Motor neuron (in vitro differentiated cells): Measurements from ENCODE around the gene PCDHGA8. TPM values are rescaled to one million over a fixed set of nuclear protein-coding genes. Genes with fewer than 3 reads are reported as not detected.

Experiments
- ATAC-seq, 8 experiments: fragments of 200-7000 bp; cut with Tn5 transposase; replicated peaks in 6 of 8; 2 replicates each; pipeline ENCODE4 v1.8.0; 2021; ENCODE audit warnings: mild to moderate bottlenecking in 8 of 8, moderate library complexity in 8 of 8
- H3K27ac ChIP-seq, 2 donors: fragments of 250-450 bp; sonication (Bioruptor Pico); 2 replicates each; pipeline ENCODE4 v1.9.0; 2021; ENCODE audit warnings: antibody characterized with exemption in 2 of 2, mild to moderate bottlenecking in 2 of 2, moderate library complexity in 1 of 2
- H3K4me1 ChIP-seq, 2 donors: fragments of 250-450 bp; sonication (Bioruptor Pico); replicated peaks in 1 of 2; 2 replicates each; pipeline ENCODE4 v1.6.1; 2021; ENCODE audit warnings: antibody characterized with exemption in 2 of 2, mild to moderate bottlenecking in 2 of 2, moderate library complexity in 1 of 2
- H3K4me3 ChIP-seq, 5 donors: fragments of 250-450 bp; sonication (Bioruptor Pico); 2 replicates each; pipeline ENCODE4 v1.9.0; 2021; ENCODE audit warnings: antibody characterized with exemption in 5 of 5, mild to moderate bottlenecking in 5 of 5, moderate library complexity in 4 of 5
- WGBS, 10 experiments: fragments of 450-650 bp; shearing (Covaris generic); methylation state at CpG; one replicate each; pipeline ENCODE4 v1.0.0; 2022; 5-methylcytosine and 5-hydroxymethylcytosine counted together
- in situ Hi-C, 9 experiments: fragments of 400-800 bp; cut with MboI; loops; one replicate each; pipeline ENCODE4 v1.15.0; 2021; ENCODE audit warnings: low sequenced_read_pairs in 9 of 9, low pct_unique_long_range_greater_than_20kb in 2 of 9; ENCODE audit not compliant: unreplicated experiment in 9 of 9
- total RNA-seq, 8 experiments: library from RNA; unstranded; fragments of 300-600 nt; gene quantifications; 2 replicates each; pipeline versions ENCODE4 v1.2.3 to v1.2.4, GENCODE V29; 2022

PCDHGA8 gene
- total RNA-seq, 8 experiments from 2014 or later: 0.11 to 5.7 (median 0.57) TPM

GRCh38 chr5:141437221-141437620 lies 44.8 kb downstream of the PCDHGA8 start:
- H3K4me3 ChIP-seq: no peak overlapping the region
- ATAC-seq: no peak
- WGBS, 10 experiments: 43 to 100% (median 92%) methylated on average over 1 to 2 of the region's 2 CpGs; no CpG with 5 or more reads in 1 of the 10 experiments
- H3K27ac ChIP-seq: no peak overlapping the region
- H3K4me1 ChIP-seq: no peaks in the 10 kb centered on the region
- in situ Hi-C loops: no loop called here

GRCh38 chr5:141439411-141440141 lies 47.1 kb downstream of the PCDHGA8 start:
- in situ Hi-C loops: no loop called here
- 35 to 97% (median 81%) methylated on average over 3 to 10 of the region's 10 CpGs for WGBS, 10 experiments
- H3K27ac ChIP-seq: no peak overlapping the region
- H3K4me3 ChIP-seq: no peak overlapping the region
- H3K4me1 ChIP-seq: no peaks in the 10 kb centered on the region
- ATAC-seq: no peak

GRCh38 chr5:141440341-141440740 lies 47.9 kb downstream of the PCDHGA8 start:
- in situ Hi-C loops: no loop called here
- Histone ChIP-seq H3K4me1 (no peaks in the 10 kb centered on the region), H3K4me3 (no peak overlapping the region), H3K27ac (no peak overlapping the region)
- 58 to 97% (median 89%) methylated on average over 2 to 9 of the region's 9 CpGs; no CpG with 5 or more reads in 3 of the 10 experiments for WGBS, 10 experiments
- no peak for ATAC-seq

GRCh38 chr5:141441571-141442170 lies 49.2 kb downstream of the PCDHGA8 start:
- in situ Hi-C loops: no loop called here
- Histone ChIP-seq H3K4me1 (no peaks in the 10 kb centered on the region), H3K27ac (no peak overlapping the region), H3K4me3 (no peak overlapping the region)
- ATAC-seq: no peak
- 49 to 100% (median 96%) methylated on average over 3 to 24 of the region's 50 CpGs; no CpG with 5 or more reads in 4 of the 10 experiments for whole genome bisulfite sequencing, 10 experiments

Other genes with a start within 250 kb of the PCDHGA8 start
- gene PCDHB6, start 242.6 kb upstream of the PCDHGA8 start, total RNA-seq: 1 to 10 TPM in 4 of 8 experiments, under 1 TPM in 3, not detected in 1; 0.28 to 2.8 (median 2.3) TPM
- gene PCDHB7, start 220.0 kb upstream of the PCDHGA8 start, total RNA-seq: 1 to 10 TPM in 3 of 8 experiments, under 1 TPM in 5; 0.20 to 2.0 (median 0.50) TPM
- gene PCDHB8, start 214.8 kb upstream of the PCDHGA8 start, total RNA-seq: 1 to 10 TPM in 4 of 8 experiments, under 1 TPM in 4; 0.11 to 4.4 (median 1.8) TPM
- 1 to 10 TPM in 5 of 8 experiments, under 1 TPM in 3; 0.25 to 3.4 (median 1.8) TPM for gene PCDHB16, start 210.2 kb upstream of the PCDHGA8 start, total RNA-seq
- gene PCDHB9, start 205.5 kb upstream of the PCDHGA8 start, total RNA-seq: 10 to 100 TPM in 1 of 8 experiments, 1 to 10 TPM in 6, under 1 TPM in 1; 0.72 to 10.1 (median 2.3) TPM
- 10 to 100 TPM in 1 of 8 experiments, 1 to 10 TPM in 4, under 1 TPM in 3; 0.20 to 25.4 (median 5.5) TPM for gene PCDHB10, start 200.3 kb upstream of the PCDHGA8 start, total RNA-seq
- 1 to 10 TPM in 6 of 8 experiments, under 1 TPM in 2; 0.46 to 6.1 (median 3.4) TPM for gene PCDHB11, start 193.0 kb upstream of the PCDHGA8 start, total RNA-seq
- gene PCDHB12, start 183.9 kb upstream of the PCDHGA8 start, total RNA-seq: 1 to 10 TPM in 5 of 8 experiments, under 1 TPM in 3; 0.31 to 8.9 (median 2.9) TPM
- 1 to 10 TPM in 7 of 8 experiments, under 1 TPM in 1; 0.25 to 6.7 (median 2.9) TPM for gene PCDHB13, start 178.7 kb upstream of the PCDHGA8 start, total RNA-seq
- 10 to 100 TPM in 1 of 8 experiments, 1 to 10 TPM in 7; 1.2 to 16.7 (median 6.5) TPM for gene PCDHB14, start 169.3 kb upstream of the PCDHGA8 start, total RNA-seq
- gene PCDHB15, start 147.2 kb upstream of the PCDHGA8 start, total RNA-seq: 1 to 10 TPM in 6 of 8 experiments, under 1 TPM in 2; 0.25 to 8.6 (median 3.5) TPM
- 1 to 10 TPM in 1 of 8 experiments, under 1 TPM in 5, not detected in 2; 0.14 to 1.4 (median 0.54) TPM for gene SLC25A2, start 88.6 kb upstream of the PCDHGA8 start, total RNA-seq
- gene TAF7, start 71.8 kb upstream of the PCDHGA8 start, total RNA-seq: 100 to 1,000 TPM in 2 of 8 experiments, 10 to 100 TPM in 6; 58.8 to 118 (median 71.3) TPM
- gene PCDHGA1, start 62.1 kb upstream of the PCDHGA8 start, total RNA-seq: 1 to 10 TPM in 2 of 8 experiments, under 1 TPM in 6; 0.23 to 1.3 (median 0.79) TPM
- 1 to 10 TPM in 2 of 8 experiments, under 1 TPM in 6; 0.16 to 1.5 (median 0.34) TPM for gene PCDHGA2, start 53.9 kb upstream of the PCDHGA8 start, total RNA-seq
- gene PCDHGA3, start 48.8 kb upstream of the PCDHGA8 start, total RNA-seq: 10 to 100 TPM in 1 of 8 experiments, 1 to 10 TPM in 1, under 1 TPM in 6; 0.05 to 32.1 (median 0.65) TPM
- gene PCDHGB1, start 42.5 kb upstream of the PCDHGA8 start, total RNA-seq: 1 to 10 TPM in 3 of 8 experiments, under 1 TPM in 5; 0.33 to 4.4 (median 0.83) TPM
- gene PCDHGA4, start 37.6 kb upstream of the PCDHGA8 start, total RNA-seq: 1 to 10 TPM in 5 of 8 experiments, under 1 TPM in 3; 0.22 to 3.2 (median 1.4) TPM
- gene PCDHGB2, start 32.6 kb upstream of the PCDHGA8 start, total RNA-seq: 10 to 100 TPM in 1 of 8 experiments, 1 to 10 TPM in 2, under 1 TPM in 5; 0.41 to 10.7 (median 0.83) TPM
- gene PCDHGA5, start 28.5 kb upstream of the PCDHGA8 start, total RNA-seq: 1 to 10 TPM in 2 of 8 experiments, under 1 TPM in 6; 0.16 to 5.2 (median 0.50) TPM
- gene PCDHGB3, start 22.4 kb upstream of the PCDHGA8 start, total RNA-seq: 1 to 10 TPM in 3 of 8 experiments, under 1 TPM in 5; 0.22 to 6.5 (median 0.59) TPM
- 1 to 10 TPM in 4 of 8 experiments, under 1 TPM in 4; 0.11 to 6.9 (median 0.88) TPM for gene PCDHGA6, start 18.7 kb upstream of the PCDHGA8 start, total RNA-seq
- 1 to 10 TPM in 2 of 8 experiments, under 1 TPM in 6; 0.16 to 5.8 (median 0.52) TPM for gene PCDHGA7, start 9.9 kb upstream of the PCDHGA8 start, total RNA-seq
- gene PCDHGB4, start 4.9 kb upstream of the PCDHGA8 start, total RNA-seq: 10 to 100 TPM in 1 of 8 experiments, 1 to 10 TPM in 5, under 1 TPM in 2; 0.22 to 92.9 (median 1.4) TPM
- 10 to 100 TPM in 1 of 8 experiments, 1 to 10 TPM in 3, under 1 TPM in 4; 0.05 to 11.4 (median 0.83) TPM for gene PCDHGB5, start 5.3 kb downstream of the PCDHGA8 start, total RNA-seq
- gene PCDHGA9, start 10.1 kb downstream of the PCDHGA8 start, total RNA-seq: 1 to 10 TPM in 4 of 8 experiments, under 1 TPM in 4; 0.22 to 5.5 (median 1.3) TPM
- 10 to 100 TPM in 5 of 8 experiments, 1 to 10 TPM in 3; 1.1 to 46.7 (median 31.5) TPM for gene PCDHGB6, start 15.4 kb downstream of the PCDHGA8 start, total RNA-seq
- 1 to 10 TPM; 2.1 to 7.6 (median 4.4) TPM for gene PCDHGA10, start 20.4 kb downstream of the PCDHGA8 start, total RNA-seq
- gene PCDHGB7, start 25.0 kb downstream of the PCDHGA8 start, total RNA-seq: 10 to 100 TPM in 2 of 8 experiments, 1 to 10 TPM in 6; 4.7 to 31.4 (median 9.2) TPM
- 1 to 10 TPM; 1.3 to 8.8 (median 3.8) TPM for gene PCDHGA11, start 28.4 kb downstream of the PCDHGA8 start, total RNA-seq
- 10 to 100 TPM in 1 of 8 experiments, 1 to 10 TPM in 7; 1.0 to 16.1 (median 1.5) TPM for gene PCDHGA12, start 37.9 kb downstream of the PCDHGA8 start, total RNA-seq
- gene PCDHGC3, start 83.3 kb downstream of the PCDHGA8 start, total RNA-seq: 10 to 100 TPM; 15.4 to 73.0 (median 26.0) TPM
- gene PCDHGC4, start 92.4 kb downstream of the PCDHGA8 start, total RNA-seq: 1 to 10 TPM in 5 of 8 experiments, under 1 TPM in 3; 0.46 to 6.7 (median 4.8) TPM
- 1 to 10 TPM in 4 of 8 experiments, under 1 TPM in 4; 0.31 to 4.1 (median 1.1) TPM for gene PCDHGC5, start 96.4 kb downstream of the PCDHGA8 start, total RNA-seq
- gene DIAPH1, start 226.4 kb downstream of the PCDHGA8 start, total RNA-seq: 10 to 100 TPM in 6 of 8 experiments, 1 to 10 TPM in 2; 7.4 to 93.8 (median 20.0) TPM
- 10 to 100 TPM; 35.2 to 77.3 (median 58.3) TPM for gene HDAC3, start 244.2 kb downstream of the PCDHGA8 start, total RNA-seq
- 10 to 100 TPM in 5 of 8 experiments, 1 to 10 TPM in 3; 6.0 to 18.6 (median 12.5) TPM for gene RELL2, start 244.4 kb downstream of the PCDHGA8 start, total RNA-seq